HFFc6 (cell line): ENCODE results near the gene TSPAN18. TPM values are rescaled to one million over a fixed set of nuclear protein-coding genes. Genes with fewer than 3 reads are reported as not detected.

Experiments
- DNase-seq: peaks from one replicate; pipeline ENCODE4 v3.0.0-alpha.2; 2018
- H3K27ac Mint-ChIP-seq: 2 replicates; pipeline ENCODE4 v1.8.0; 2020; ENCODE audit warnings: mild to moderate bottlenecking, mixed read lengths
- H3K27me3 Mint-ChIP-seq: 2 replicates; pipeline ENCODE4 v1.8.0; 2021; ENCODE audit warnings: mild to moderate bottlenecking, moderate library complexity, mixed read lengths; ENCODE audit not compliant: insufficient read depth
- H3K36me3 Mint-ChIP-seq: 2 replicates; pipeline ENCODE4 v1.8.0; 2021; ENCODE audit warnings: low read depth, mixed read lengths
- H3K4me1 Mint-ChIP-seq: 2 replicates; pipeline ENCODE4 v1.8.0; 2020; ENCODE audit warnings: low read depth, mixed read lengths
- H3K4me3 Mint-ChIP-seq: 2 replicates; pipeline ENCODE4 v1.8.0; 2020; ENCODE audit warnings: mild to moderate bottlenecking, moderate library complexity, mixed read lengths
- H3K9me3 Mint-ChIP-seq: 2 replicates; pipeline ENCODE4 v1.8.0; 2020; ENCODE audit warnings: mild to moderate bottlenecking, mixed read lengths
- total RNA-seq, 6 experiments: library from RNA; stranded (reverse); fragmentation: NEBNext Ultra II Directional; extraction: Animal tissue kit (Norgen Biotek cat#: 25700); gene quantifications; 2 replicates in 1 of 6; 3 replicates in 5 of 6; pipeline ENCODE4 v1.2.3, GENCODE V29; 2021
- TF ChIP-seq, protein P1 (sequence below): fragments of 200-600 bp; sonication (generic); IDR thresholded peaks from 2 replicates; pipeline ENCODE4 v1.5.0; 2021; ENCODE audit warnings: antibody characterized with exemption, mild to moderate bottlenecking

TSPAN18 gene
- total RNA-seq, 6 experiments from 2014 or later, result 0.09 TPM; not detected in 5

DNA sequence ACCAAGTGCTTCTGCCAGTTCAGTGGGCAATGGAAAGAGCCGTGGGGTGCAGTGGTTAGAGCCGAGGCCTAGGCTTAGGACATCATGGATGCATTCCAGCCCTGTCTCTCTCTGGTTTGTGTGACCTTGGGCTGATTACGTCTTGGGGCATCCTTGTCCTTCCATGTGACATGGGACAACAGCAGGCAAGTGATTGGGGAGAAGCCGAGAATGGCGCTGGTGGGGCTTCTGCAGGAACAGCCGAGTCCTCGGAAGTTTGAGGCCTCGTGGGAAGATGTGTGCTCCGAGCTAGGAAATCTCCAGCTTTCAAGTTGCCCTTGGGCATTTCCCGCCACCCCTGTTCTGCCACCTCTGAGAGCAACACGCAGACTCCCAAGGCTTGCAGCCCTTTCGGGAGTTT, 16.6 kb downstream of the TSPAN18 start:
- Mint-ChIP-seq H3K27me3 (peaks cover 57% of the 10 kb centered on the region), H3K4me3 (no peak overlapping the region), H3K9me3 (no peaks in the 10 kb centered on the region), H3K4me1 (peaks cover 9% of the 10 kb centered on the region), H3K27ac (no peak overlapping the region), H3K36me3 (no peaks in the 10 kb centered on the region)
- TF ChIP-seq, protein P1, sequence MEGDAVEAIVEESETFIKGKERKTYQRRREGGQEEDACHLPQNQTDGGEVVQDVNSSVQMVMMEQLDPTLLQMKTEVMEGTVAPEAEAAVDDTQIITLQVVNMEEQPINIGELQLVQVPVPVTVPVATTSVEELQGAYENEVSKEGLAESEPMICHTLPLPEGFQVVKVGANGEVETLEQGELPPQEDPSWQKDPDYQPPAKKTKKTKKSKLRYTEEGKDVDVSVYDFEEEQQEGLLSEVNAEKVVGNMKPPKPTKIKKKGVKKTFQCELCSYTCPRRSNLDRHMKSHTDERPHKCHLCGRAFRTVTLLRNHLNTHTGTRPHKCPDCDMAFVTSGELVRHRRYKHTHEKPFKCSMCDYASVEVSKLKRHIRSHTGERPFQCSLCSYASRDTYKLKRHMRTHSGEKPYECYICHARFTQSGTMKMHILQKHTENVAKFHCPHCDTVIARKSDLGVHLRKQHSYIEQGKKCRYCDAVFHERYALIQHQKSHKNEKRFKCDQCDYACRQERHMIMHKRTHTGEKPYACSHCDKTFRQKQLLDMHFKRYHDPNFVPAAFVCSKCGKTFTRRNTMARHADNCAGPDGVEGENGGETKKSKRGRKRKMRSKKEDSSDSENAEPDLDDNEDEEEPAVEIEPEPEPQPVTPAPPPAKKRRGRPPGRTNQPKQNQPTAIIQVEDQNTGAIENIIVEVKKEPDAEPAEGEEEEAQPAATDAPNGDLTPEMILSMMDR, result no peak
- DNase-seq, result no peak

- no peaks in the 10 kb centered on the region for H3K36me3 Mint-ChIP-seq
- no peak for DNase-seq
- H3K27ac Mint-ChIP-seq, result no peak overlapping the region
- no peak overlapping the region for H3K4me3 Mint-ChIP-seq
- no peaks in the 10 kb centered on the region for H3K9me3 Mint-ChIP-seq
- H3K4me1 Mint-ChIP-seq, result peaks cover 9% of the 10 kb centered on the region
- H3K27me3 Mint-ChIP-seq, result peaks cover 49% of the 10 kb centered on the region
- TF ChIP-seq, protein P1, result no peak
Measured at GRCh38 chr11:44743959-44744557, 17.3 kb downstream of the TSPAN18 start.

DNA sequence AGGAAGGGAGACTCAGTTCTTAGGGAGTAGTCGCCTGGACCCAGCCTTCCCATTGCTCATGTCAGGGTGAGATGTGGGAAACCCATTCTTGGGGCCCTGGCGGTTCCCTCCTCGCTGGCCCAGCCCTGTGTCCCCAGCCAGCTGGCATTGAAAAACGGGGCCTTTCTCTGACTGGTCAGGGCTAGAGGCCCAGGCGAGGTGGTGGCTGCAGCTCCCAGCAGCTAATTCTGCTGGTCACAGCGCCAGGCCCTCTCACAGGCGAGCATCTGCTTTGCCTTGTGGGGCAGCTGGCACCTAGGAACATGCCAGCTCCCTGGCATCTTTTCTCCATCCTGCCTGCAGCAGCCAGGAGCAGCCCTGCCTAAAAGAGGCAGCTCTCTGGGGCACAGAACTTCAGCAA, 20.1 kb downstream of the TSPAN18 start:
- Mint-ChIP-seq H3K36me3 (no peaks in the 10 kb centered on the region), H3K4me1 (peaks cover 9% of the 10 kb centered on the region), H3K27ac (no peak overlapping the region), H3K27me3 (peaks cover 34% of the 10 kb centered on the region), H3K4me3 (no peak overlapping the region), H3K9me3 (no peaks in the 10 kb centered on the region)
- TF ChIP-seq, protein P1, result no peak
- DNase-seq, result no peak

GRCh38 chr11:44747316-44747715, 20.6 kb downstream of the TSPAN18 start:
- H3K9me3 Mint-ChIP-seq, result no peaks in the 10 kb centered on the region

GRCh38 chr11:44747836-44748235, 21.1 kb downstream of the TSPAN18 start:
- H3K27ac Mint-ChIP-seq, result no peak overlapping the region

More at GRCh38 chr11:44747316-44747715, 20.6 kb downstream of the TSPAN18 start:
- no peak overlapping the region for H3K27ac Mint-ChIP-seq
- H3K4me1 Mint-ChIP-seq, result peaks cover 9% of the 10 kb centered on the region
- H3K27me3 Mint-ChIP-seq, result peaks cover 33% of the 10 kb centered on the region
- TF ChIP-seq, protein P1, result no peak
- H3K36me3 Mint-ChIP-seq, result no peaks in the 10 kb centered on the region
- DNase-seq, result peak; percentile 6
- no peak overlapping the region for H3K4me3 Mint-ChIP-seq

More at GRCh38 chr11:44747836-44748235, 21.1 kb downstream of the TSPAN18 start:
- H3K4me1 Mint-ChIP-seq, result peaks cover 9% of the 10 kb centered on the region
- no peak overlapping the region for H3K4me3 Mint-ChIP-seq
- no peak for DNase-seq
- TF ChIP-seq, protein P1, result no peak
- no peaks in the 10 kb centered on the region for H3K9me3 Mint-ChIP-seq
- peaks cover 28% of the 10 kb centered on the region for H3K27me3 Mint-ChIP-seq
- H3K36me3 Mint-ChIP-seq, result no peaks in the 10 kb centered on the region
